Hematopoietic multipotent progenitor cell treated with erythropoietin and hydrocortisone succinate and interleukin-3 and kit ligand, for 17 days (in vitro differentiated cells): ENCODE results near the gene RERE.

ENCODE experiments used
- DNase-seq: peaks from one replicate; pipeline ENCODE4 v3.0.0-alpha.2; 2015; ENCODE audit warnings: low spot score

The RERE gene

DNA sequence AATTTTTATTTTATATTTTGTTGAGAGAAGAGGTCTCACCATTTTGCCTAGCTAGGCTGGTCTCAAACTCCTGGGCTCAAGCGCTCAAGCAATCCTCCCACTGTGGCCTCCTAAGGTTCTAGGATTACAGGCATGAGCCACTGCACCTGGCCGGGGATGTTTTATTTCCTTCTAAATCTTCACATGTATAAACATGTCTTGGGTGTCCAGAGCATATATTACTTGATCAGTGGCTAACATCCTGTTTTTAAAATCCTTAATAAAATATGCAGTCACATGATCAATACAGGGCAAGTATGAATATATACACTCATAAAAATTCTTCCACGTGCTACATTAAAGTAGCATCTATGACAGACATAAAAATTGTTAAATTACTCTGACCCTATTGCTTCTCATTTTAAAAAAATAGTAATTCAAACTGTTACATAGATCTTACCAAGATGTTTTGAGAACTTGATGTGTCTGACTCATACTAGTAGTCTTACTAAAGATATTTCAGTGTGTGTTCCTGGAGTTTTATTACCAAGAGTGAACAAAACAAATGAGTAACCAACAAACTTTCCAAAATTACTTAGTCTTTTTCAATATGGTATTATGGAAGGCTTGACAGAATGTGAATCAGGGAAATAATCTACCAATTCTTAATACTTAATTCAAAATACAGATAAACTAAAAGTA, 277.0 kb downstream of the RERE start:
- DNase-seq, result no peak

- DNase-seq, result no peak
Observed at GRCh38 chr1:8539683-8540082, 277.8 kb downstream of the RERE start.

GRCh38 chr1:8538502-8538901, 278.9 kb downstream of the RERE start:
- no peak for DNase-seq

DNA sequence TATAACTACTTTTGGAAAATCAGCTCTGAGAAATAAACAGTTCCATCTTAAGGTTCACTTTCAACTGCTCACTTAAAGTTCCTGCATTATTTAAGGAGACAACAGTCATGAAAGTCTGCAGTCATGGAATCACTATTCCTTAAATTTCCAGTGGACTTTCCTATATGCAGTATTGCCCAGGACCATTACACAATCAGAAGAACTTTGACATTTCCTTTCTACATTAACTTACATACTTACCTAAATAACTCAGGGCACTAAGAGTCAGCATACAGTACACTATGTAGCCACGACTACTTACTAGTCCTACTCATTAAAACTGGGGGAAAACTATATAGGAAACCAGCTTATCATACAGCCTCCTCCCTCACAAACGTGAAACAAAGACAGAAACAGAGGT, 279.4 kb downstream of the RERE start:
- no peak for DNase-seq

DNA sequence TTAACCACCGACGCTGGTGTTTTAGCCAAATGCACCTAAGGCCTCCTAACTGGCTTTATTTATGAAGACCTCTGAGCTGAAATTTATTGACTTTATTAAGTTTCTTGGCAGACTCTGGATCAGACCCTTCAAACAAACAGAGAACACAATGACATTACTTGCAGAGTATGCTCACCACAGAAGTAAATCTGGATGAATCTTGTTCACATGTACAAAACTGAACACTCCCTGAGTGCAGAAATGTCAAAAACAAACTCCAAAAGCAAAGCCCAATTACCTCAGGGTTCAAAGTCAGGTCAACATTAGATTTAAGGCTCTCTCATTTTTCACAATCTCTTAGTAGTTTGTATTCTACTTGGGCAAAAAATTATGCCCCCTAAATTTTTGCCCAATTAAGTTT, 280.9 kb downstream of the RERE start:
- no peak for DNase-seq

DNA sequence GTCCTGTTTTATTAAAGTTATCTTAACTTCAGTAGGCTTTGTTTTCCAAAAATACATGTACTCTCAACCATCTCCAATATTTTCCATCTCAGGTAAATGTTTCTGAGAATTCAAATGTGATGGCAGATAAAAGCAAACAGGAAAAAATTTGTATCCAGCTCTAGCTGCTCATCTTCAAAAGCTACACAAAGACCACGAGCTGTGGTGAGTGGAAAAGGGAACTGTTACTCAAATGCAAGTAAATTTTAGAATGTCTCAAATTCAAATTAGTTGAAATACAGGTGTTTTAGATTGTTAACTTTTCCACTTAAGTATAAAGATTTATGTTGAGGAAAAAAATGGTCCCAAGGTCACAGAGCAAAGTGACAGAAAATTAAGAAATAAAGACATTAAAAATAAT, 283.5 kb downstream of the RERE start:
- DNase-seq, result no peak

DNA sequence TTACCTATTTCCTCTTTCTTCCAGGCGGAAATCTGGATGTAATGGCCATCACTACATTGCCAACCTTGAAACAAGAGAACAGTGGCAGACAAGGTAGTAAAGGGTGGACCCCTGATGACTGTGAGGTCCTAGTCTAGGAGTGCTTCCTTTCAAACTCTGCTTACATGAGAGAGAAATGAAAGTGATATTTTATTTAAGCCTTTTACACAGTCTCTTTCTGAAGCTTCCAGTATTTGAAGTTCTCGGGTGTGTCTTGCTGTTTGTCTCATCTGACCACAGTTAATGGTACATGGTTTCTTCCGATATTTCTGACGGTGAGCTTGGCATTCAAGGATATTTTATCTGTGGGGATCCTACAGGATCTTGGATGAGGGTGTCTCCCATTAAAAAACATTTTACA, 284.3 kb downstream of the RERE start:
- no peak for DNase-seq

GRCh38 chr1:8529901-8530300, 287.5 kb downstream of the RERE start:
- no peak for DNase-seq

GRCh38 chr1:8527941-8528340, 289.5 kb downstream of the RERE start:
- no peak for DNase-seq

GRCh38 chr1:8525558-8526275, 291.7 kb downstream of the RERE start:
- no peak for DNase-seq

GRCh38 chr1:8525216-8525557, 292.3 kb downstream of the RERE start:
- DNase-seq, result no peak

DNA sequence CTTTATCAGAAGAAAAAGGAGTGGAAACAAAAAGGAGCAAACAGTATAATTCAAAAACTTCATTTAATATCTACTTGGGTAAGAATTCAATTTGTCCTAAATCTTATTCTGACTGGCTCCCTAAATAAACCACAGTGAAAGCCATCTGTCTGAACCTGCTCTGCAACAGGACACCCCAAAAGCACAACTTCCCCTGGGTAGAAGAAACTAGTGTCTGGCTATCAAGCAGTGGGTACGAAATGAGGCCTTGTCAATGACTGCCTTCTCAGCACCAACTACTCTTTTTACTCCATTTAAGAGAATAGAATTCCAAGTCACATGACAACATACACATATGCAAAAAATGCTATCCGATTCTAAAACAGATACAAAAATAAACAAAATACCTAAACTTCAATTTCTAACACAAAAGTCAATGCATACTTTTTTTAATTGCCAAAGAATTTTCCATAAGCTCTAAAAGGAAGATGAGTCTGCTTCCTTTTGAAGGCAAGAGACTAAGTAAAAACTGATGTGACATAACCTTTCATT, 292.7 kb downstream of the RERE start:
- DNase-seq, result no peak

DNA sequence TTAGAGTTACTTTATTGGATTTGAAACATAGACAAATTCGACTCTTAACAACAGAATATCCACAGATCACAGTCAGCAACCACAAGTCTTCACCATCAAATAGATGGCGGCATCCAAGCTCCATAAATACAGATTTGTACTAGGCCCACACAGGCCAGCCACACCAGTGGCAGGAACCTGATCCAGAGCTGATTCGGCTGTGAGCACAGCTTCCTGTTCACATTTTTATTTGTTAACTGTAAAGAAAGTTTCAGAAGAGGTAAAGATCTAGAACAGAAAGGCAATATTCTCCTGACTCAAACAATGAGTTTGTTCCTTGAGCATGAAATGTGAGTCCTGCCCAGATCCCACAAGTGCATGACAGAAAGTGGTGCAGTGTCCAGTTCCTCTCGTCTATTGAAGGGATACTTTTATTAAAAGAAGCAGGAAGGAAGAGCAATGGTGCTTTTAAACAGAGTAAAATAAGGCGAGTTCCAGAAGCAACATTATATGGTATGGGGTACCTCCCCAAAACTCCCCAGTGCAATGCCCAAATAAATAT, 293.7 kb downstream of the RERE start:
- no peak for DNase-seq

GRCh38 chr1:8520483-8520966, 296.9 kb downstream of the RERE start:
- no peak for DNase-seq

GRCh38 chr1:8519167-8519566, 298.3 kb downstream of the RERE start:
- DNase-seq, result no peak

- DNase-seq, result no peak
Observed at GRCh38 chr1:8518490-8518801, 299.0 kb downstream of the RERE start.

GRCh38 chr1:8517661-8518489, 299.6 kb downstream of the RERE start:
- DNase-seq, result no peak

GRCh38 chr1:8516793-8517556, 300.5 kb downstream of the RERE start:
- no peak for DNase-seq

DNA sequence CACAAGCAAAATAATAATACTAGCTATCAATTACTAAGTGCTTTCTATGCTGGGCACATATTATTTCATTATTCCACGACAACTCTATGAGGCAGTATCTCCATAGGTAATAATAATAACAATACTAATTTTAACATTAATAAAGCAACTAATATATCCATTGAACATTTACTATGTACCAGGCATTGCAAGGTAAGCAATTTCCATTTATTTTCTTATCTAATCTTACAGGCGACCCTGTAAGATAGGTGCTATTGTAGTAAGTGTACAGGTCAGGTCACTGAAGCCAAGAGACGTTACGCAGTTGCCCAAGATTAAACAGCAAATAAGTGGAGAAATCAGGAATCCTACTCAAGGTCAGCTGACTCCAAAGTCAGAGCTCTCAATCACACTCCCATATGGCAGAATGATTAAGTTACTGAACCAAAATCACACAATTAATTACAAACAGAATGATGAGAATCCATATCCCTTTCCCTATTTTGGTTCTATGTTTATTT, 301.1 kb downstream of the RERE start:
- no peak for DNase-seq

GRCh38 chr1:8512504-8512903, 304.9 kb downstream of the RERE start:
- DNase-seq, result no peak

DNA sequence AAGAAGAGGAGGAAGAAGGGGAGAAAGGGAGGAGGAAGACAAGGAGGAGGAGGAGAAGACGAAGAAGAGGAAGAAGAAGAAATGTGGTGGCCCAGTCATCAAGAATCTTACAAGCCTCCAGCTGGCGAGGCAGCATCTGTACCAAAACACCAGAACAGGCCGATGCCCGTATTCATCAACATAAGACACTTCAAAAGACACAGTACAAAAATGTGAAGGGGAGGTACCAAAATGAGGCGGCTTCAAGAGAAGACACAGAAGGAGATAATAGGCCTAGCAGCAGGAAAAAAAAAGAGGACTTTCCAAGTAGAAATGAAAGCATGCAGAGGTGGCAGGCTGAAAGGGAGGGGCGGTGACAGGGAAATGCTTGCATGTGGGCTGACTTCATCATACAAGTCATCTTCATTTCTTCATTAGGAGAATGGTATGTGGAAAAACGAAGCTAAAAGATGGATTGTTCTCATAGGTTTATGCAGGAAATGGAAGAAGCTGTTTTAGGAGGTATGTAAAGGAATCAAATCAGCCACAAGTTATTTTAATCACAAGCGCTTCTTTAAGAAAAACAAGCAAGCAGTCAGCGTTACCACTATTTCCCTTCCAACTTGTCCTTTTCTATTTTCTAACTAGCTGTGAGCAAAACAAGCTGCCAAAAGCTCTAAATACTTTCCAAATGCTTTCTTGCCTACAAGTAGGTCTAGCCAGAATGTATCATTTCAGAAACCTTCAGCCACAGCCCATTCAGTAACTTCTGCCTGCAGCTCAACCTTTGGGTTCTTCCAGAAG, 307.2 kb downstream of the RERE start:
- no peak for DNase-seq
